Endothelial cell (in vitro differentiated cells): ENCODE data around the gene ENO1. TPM values are rescaled to one million over a fixed set of nuclear protein-coding genes. Genes with fewer than 3 reads are reported as not detected.

Source experiments
- DNase-seq: peaks from one replicate; pipeline ENCODE4 v3.0.0; 2021; ENCODE audit warnings: low spot score
- H3K27ac Mint-ChIP-seq: one replicate; pipeline ENCODE4 v1.8.0; 2021; ENCODE audit warnings: mixed read lengths, inconsistent platforms; ENCODE audit not compliant: unreplicated experiment
- H3K27me3 Mint-ChIP-seq: one replicate; pipeline ENCODE4 v1.8.0; 2021; ENCODE audit warnings: mild to moderate bottlenecking, moderate library complexity, mixed read lengths, inconsistent platforms; ENCODE audit not compliant: unreplicated experiment
- H3K36me3 Mint-ChIP-seq: one replicate; pipeline ENCODE4 v1.8.0; 2021; ENCODE audit warnings: mild to moderate bottlenecking, low read depth, mixed read lengths, inconsistent platforms; ENCODE audit not compliant: unreplicated experiment
- H3K4me1 Mint-ChIP-seq: one replicate; pipeline ENCODE4 v1.8.0; 2021; ENCODE audit warnings: mild to moderate bottlenecking, mixed read lengths, inconsistent platforms; ENCODE audit not compliant: unreplicated experiment
- H3K4me3 Mint-ChIP-seq: one replicate; pipeline ENCODE4 v1.8.0; 2021; ENCODE audit warnings: mild to moderate bottlenecking, mixed read lengths, inconsistent platforms; ENCODE audit not compliant: unreplicated experiment
- H3K9me3 Mint-ChIP-seq: one replicate; pipeline ENCODE4 v1.8.0; 2021; ENCODE audit warnings: mixed read lengths, inconsistent platforms; ENCODE audit not compliant: unreplicated experiment
- total RNA-seq: library from RNA; stranded (reverse); fragmentation: NEBNext Ultra II Directional; extraction: Animal tissue kit (Norgen Biotek cat#: 25700); gene quantifications from one replicate; pipeline ENCODE4 v1.2.1, GENCODE V29; 2021; ENCODE audit not compliant: unreplicated experiment
- TF ChIP-seq, protein P1 (sequence below): fragments of 200-600 bp; sonication (generic); IDR thresholded peaks from one replicate; pipeline ENCODE4 v1.5.0; 2021; ENCODE audit warnings: antibody characterized with exemption; ENCODE audit not compliant: unreplicated experiment

The ENO1 gene
- total RNA-seq, 1 donor from 2014 or later: 626 TPM

- H3K4me1 Mint-ChIP-seq: peaks cover 31% of the 10 kb centered on the region
- H3K9me3 Mint-ChIP-seq: no peaks in the 10 kb centered on the region
- peak; percentile 63 for DNase-seq
- H3K27ac Mint-ChIP-seq: peak overlapping the region; percentile 97
- TF ChIP-seq, protein P1, sequence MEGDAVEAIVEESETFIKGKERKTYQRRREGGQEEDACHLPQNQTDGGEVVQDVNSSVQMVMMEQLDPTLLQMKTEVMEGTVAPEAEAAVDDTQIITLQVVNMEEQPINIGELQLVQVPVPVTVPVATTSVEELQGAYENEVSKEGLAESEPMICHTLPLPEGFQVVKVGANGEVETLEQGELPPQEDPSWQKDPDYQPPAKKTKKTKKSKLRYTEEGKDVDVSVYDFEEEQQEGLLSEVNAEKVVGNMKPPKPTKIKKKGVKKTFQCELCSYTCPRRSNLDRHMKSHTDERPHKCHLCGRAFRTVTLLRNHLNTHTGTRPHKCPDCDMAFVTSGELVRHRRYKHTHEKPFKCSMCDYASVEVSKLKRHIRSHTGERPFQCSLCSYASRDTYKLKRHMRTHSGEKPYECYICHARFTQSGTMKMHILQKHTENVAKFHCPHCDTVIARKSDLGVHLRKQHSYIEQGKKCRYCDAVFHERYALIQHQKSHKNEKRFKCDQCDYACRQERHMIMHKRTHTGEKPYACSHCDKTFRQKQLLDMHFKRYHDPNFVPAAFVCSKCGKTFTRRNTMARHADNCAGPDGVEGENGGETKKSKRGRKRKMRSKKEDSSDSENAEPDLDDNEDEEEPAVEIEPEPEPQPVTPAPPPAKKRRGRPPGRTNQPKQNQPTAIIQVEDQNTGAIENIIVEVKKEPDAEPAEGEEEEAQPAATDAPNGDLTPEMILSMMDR: peak; percentile 69
- H3K4me3 Mint-ChIP-seq: peak overlapping the region; percentile 51
- peaks cover 8% of the 10 kb centered on the region for H3K27me3 Mint-ChIP-seq
- peaks cover 32% of the 10 kb centered on the region for H3K36me3 Mint-ChIP-seq
These were observed 19.4 kb downstream of the ENO1 start for GRCh38 chr1:8858888-8859706.

DNA sequence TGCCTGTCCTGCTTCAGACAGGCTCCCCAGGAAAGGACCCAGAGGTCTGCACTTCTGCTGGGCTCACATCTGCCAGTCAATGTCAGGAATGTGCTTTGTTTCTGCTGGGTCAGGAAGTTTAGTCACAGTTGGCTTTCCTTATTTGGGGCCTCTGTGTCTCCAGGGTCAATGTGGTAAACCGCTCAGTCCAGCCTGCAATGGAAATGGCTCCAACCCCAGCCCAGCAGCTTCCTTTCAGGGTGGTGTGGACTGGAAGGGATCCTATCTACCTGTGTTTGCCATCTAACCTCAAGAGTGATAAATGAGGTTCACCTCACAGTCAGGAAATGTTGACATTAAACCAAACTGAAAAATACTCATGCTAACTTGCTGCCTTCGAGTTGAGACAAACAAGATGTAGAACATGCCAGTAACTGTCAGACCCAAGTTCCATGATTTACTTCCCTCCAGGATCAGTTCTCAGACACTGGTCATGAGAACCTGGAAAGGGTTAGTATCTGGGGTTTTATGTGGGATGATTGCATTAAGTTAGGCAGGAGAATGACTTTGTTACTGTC, 20.3 kb downstream of the ENO1 start:
- H3K27me3 Mint-ChIP-seq: peaks cover 8% of the 10 kb centered on the region
- TF ChIP-seq, protein P1: no peak
- no peaks in the 10 kb centered on the region for H3K9me3 Mint-ChIP-seq
- peaks cover 30% of the 10 kb centered on the region for H3K36me3 Mint-ChIP-seq
- H3K4me3 Mint-ChIP-seq: peak overlapping the region; percentile 57
- peak overlapping the region; percentile 97 for H3K27ac Mint-ChIP-seq
- H3K4me1 Mint-ChIP-seq: peaks cover 31% of the 10 kb centered on the region
- peak; percentile 47 for DNase-seq

- H3K36me3 Mint-ChIP-seq: peaks cover 17% of the 10 kb centered on the region
- H3K9me3 Mint-ChIP-seq: no peaks in the 10 kb centered on the region
- H3K27me3 Mint-ChIP-seq: peaks cover 8% of the 10 kb centered on the region
- DNase-seq: no peak
- H3K4me1 Mint-ChIP-seq: peaks cover 31% of the 10 kb centered on the region
- peak overlapping the region; percentile 97 for H3K27ac Mint-ChIP-seq
- TF ChIP-seq, protein P1: no peak
- H3K4me3 Mint-ChIP-seq: no peak overlapping the region
These were observed 21.6 kb downstream of the ENO1 start for GRCh38 chr1:8856689-8857412.

- TF ChIP-seq, protein P1: no peak
- no peaks in the 10 kb centered on the region for H3K9me3 Mint-ChIP-seq
- peaks cover 1% of the 10 kb centered on the region for H3K36me3 Mint-ChIP-seq
- no peak overlapping the region for H3K27ac Mint-ChIP-seq
- peaks cover 22% of the 10 kb centered on the region for H3K4me1 Mint-ChIP-seq
- no peak overlapping the region for H3K4me3 Mint-ChIP-seq
- DNase-seq: no peak
- H3K27me3 Mint-ChIP-seq: peaks cover 2% of the 10 kb centered on the region
These were observed 24.2 kb downstream of the ENO1 start for GRCh38 chr1:8854240-8854639.
